Stimulated activated CD4-positive, alpha-beta T cell treated with anti-CD3 and anti-CD28 coated beads, Interleukin-15, amount 100 ng/mL, for 24 hours (primary cell): ENCODE measurements around the gene WAPL.
A peak's percentile ranks its signal among the peaks of the same experiment; 100 is the strongest.

Source experiments
- DNase-seq: peaks from one replicate; pipeline ENCODE4 v3.0.0-alpha.2; 2020

WAPL gene

GRCh38 chr10:86461963-86462804 lies 59.4 kb downstream of the WAPL start:
- no peak for DNase-seq

- DNase-seq = no peak
Measured at GRCh38 chr10:86451604-86451960, 70.0 kb downstream of the WAPL start.

GRCh38 chr10:86450806-86451603 lies 70.6 kb downstream of the WAPL start:
- no peak for DNase-seq

DNA sequence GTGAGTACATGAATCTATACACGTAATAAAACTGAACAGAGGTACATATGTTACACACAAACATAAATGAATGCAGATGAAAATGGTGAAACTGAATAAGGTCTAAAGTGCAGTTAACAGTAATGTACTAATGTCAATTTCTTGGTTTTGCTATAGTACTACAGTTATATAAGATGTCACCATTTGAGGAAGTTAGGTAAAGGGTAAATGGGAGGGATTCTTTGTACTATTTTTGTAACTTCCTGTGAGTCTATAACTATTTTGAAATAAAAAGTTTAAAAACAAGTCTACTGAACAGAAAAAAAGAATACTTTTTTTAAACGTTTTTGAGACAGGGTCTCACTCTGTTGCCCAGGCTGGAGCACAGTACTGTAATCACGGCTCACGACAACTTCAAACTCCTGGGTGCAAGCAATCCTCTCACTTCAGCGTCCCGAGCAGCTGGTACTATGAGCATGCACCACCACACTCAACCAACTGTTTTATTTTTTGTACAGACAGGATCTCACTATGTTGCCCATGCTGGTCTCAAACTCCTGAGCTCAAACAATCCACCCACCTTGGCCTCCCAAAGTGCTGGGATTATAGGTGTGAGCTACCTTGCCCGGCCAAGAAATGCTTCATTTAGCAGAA lies 71.5 kb downstream of the WAPL start:
- DNase-seq = no peak

GRCh38 chr10:86447432-86447831 lies 74.2 kb downstream of the WAPL start:
- DNase-seq = no peak

- no peak for DNase-seq
Measured at GRCh38 chr10:86446987-86447386, 74.6 kb downstream of the WAPL start.

- DNase-seq = no peak
Measured at GRCh38 chr10:86446440-86446839, 75.2 kb downstream of the WAPL start.

GRCh38 chr10:86443936-86444335 lies 77.7 kb downstream of the WAPL start:
- DNase-seq = no peak

- DNase-seq = no peak
Measured at GRCh38 chr10:86443069-86443468, 78.5 kb downstream of the WAPL start.

GRCh38 chr10:86440874-86441843 lies 80.4 kb downstream of the WAPL start:
- DNase-seq = no peak

DNA sequence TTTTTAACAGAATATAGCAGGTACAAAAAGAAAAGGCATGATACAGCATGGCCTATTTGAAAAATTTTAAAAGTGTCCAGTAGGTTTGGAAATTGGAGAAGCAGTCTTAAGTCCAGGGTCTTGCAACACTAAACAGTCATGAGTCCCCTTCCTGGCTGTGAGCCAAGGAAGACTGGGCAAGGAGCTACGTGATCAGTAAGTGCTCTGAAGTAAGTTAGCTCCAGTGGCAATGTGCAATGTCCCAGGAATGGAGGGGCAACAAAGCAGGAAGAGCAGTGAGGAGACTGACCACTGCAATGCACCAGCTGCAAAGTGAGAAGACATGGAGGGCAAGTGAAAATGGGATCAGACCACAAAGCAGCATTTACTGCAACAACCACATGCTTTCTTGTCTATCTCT lies 82.0 kb downstream of the WAPL start:
- no peak for DNase-seq

DNA sequence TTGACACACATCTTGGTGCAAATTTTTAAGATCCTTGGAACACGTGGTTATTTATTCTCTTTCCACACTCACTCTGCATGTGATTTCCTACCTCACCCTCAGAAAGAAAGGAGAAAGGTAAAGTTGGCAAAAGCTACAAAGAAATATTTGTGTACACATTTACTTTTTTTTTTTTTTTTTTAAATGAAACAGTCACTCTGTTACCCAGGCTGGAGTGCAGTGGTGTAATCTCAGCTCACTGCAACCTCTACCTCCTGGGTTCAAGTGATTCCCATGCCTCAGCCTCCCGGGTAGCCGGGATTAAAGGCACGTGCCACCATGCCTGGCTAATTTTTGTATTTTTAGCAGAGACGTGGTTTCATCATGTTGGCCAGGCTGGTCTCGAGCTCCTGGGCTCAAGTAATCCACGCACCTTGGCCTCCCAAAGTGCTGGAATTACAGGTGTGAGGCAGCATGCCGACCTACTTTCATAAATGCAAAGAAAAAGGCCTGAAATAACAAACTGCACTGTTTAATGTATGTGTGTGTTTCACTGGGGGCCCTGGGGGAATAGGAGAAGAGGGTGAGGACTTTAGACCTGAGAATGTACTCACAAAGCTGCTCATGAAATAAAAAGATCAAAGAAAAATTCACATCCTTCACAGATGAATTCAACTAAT lies 83.4 kb downstream of the WAPL start:
- DNase-seq = no peak

- DNase-seq = no peak
Measured at GRCh38 chr10:86437447-86437846, 84.1 kb downstream of the WAPL start.

DNA sequence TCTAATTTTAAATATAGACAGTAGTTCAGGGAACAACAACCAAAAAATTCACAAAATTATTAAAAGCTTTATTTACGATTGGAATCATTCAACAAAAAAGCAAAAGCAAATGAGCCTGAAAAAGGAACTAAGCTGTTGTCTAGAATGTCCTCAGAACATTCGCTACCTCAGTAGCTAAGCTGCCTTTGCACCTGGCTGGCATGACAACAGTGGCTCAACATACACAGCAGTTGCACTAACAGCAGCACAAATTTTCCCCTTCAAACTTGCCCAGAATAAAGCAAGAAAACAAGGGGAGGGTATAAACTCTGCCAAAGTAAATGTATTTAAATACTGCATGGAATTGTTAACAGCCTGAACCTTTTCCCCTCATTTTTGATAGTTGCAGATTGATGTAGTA lies 84.6 kb downstream of the WAPL start:
- DNase-seq = no peak

- no peak for DNase-seq
Measured at GRCh38 chr10:86434656-86435055, 86.9 kb downstream of the WAPL start.

GRCh38 chr10:86423739-86424138 lies 97.9 kb downstream of the WAPL start:
- DNase-seq = no peak

- DNase-seq = no peak
Measured at GRCh38 chr10:86419101-86419500, 102.5 kb downstream of the WAPL start.

DNA sequence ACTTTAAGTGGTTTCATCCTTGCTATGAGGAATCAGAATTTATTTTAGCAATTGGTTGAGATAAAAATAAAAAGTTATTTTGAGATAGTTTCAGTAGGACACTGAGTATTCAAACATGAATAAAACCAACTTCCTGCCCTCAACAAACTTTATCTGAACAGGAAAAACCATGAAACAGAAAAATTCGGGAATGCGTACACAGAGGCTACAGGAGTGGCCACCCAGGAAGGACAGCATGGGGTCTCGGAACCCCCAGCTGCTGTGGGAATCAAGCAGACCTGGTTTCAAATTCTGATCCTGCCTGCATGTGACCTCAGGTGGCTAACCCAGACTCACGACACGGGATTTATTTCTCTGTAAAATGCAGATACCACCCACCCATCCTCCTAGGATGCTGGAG lies 106.0 kb downstream of the WAPL start:
- DNase-seq = no peak

DNA sequence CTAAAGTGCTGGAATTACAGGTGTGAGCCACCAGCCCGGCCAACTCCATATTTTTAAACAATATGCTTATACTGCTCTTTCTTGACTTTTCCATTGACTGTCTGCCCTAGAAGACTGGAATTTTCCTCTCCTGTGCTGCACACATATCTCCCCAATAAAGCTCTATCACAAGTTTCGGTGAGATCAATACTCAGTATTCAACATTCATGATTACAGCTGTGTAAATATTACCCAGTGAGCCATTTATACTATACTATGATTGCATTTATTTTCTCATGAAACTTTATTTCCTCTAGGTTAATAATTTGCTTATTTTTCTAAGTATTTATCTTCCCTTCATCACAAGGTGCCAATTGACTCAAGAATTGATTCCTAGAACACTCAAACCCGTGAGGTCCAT lies 106.5 kb downstream of the WAPL start:
- DNase-seq = no peak

- peak; percentile 15 for DNase-seq
Measured at GRCh38 chr10:86413046-86413728, 108.4 kb downstream of the WAPL start.

- DNase-seq = no peak
Measured at GRCh38 chr10:86411852-86412560, 109.6 kb downstream of the WAPL start.
